ENCODE results near the gene TBPL1.

Gene TBPL1

DNA sequence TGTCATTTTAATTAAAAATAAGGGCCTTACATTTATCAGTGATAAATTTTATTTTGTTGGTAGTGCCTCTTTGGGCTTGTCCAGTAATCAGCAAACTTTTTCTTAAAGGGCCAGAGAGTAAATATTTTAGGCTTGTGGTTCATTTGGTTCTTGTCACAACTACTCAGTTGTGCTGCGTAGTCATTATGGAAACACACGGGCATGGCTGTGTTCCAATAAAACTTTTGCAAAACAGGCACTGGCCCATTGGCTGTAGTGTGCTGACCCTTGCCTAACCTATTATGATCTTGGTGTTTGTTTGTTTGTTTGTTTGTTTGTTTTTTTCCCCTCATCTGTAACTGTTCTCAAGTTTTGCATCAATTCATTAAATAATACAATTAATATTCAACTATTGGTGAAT is 19.4 kb downstream of the TBPL1 start:
- Histone ChIP-seq H2AFZ (ENCODE audit: low read length) (no peak overlapping the region), H3K4me1 (ENCODE audit: insufficient read depth, low read length, poor library complexity, severe bottlenecking) (peaks cover 48% of the 10 kb centered on the region), H3F3A (ENCODE audit: low read depth) (peaks cover 6% of the 10 kb centered on the region; the same call in 1 of the 2 replicates), H3K27me3 (ENCODE audit: insufficient read depth, low read length, poor library complexity, severe bottlenecking) (no peaks in the 10 kb centered on the region), H3K79me2 (ENCODE audit: insufficient read depth, low read length) (peaks cover 84% of the 10 kb centered on the region), H3K9ac (ENCODE audit: low read depth, low read length, poor library complexity, severe bottlenecking) (no peak overlapping the region), H3K4me3 (ENCODE audit: low read length, poor library complexity, severe bottlenecking) (no peak overlapping the region), H4K20me1 (ENCODE audit: insufficient read depth, low read length, poor library complexity, severe bottlenecking) (peaks cover 22% of the 10 kb centered on the region), H3K9me2 (replicated peaks; ENCODE audit: low read depth, low read length) (no peaks in the 10 kb centered on the region), H3K36me3 (ENCODE audit: insufficient read depth, low read length) (no peaks in the 10 kb centered on the region), H3K9me3 (ENCODE audit: insufficient read depth, low read depth, low read length) (no peaks in the 10 kb centered on the region), H3K4me2 (ENCODE audit: low read depth, low read length, poor library complexity, severe bottlenecking) (peak overlapping the region; percentile 35)
- TF ChIP-seq, protein P1, sequence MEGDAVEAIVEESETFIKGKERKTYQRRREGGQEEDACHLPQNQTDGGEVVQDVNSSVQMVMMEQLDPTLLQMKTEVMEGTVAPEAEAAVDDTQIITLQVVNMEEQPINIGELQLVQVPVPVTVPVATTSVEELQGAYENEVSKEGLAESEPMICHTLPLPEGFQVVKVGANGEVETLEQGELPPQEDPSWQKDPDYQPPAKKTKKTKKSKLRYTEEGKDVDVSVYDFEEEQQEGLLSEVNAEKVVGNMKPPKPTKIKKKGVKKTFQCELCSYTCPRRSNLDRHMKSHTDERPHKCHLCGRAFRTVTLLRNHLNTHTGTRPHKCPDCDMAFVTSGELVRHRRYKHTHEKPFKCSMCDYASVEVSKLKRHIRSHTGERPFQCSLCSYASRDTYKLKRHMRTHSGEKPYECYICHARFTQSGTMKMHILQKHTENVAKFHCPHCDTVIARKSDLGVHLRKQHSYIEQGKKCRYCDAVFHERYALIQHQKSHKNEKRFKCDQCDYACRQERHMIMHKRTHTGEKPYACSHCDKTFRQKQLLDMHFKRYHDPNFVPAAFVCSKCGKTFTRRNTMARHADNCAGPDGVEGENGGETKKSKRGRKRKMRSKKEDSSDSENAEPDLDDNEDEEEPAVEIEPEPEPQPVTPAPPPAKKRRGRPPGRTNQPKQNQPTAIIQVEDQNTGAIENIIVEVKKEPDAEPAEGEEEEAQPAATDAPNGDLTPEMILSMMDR (conservative IDR thresholded peaks at IDR 0.05; ENCODE audit: low read length): no peak
- no peak for TF ChIP-seq EZH2phosphoT487 (IDR thresholded peaks at IDR 0.05; ENCODE audit: borderline replicate concordance)

GRCh38 chr6:133973109-133973971 is 20.3 kb downstream of the TBPL1 start:
- peaks cover 6% of the 10 kb centered on the region; the same call in 1 of the 2 replicates for H3F3A ChIP-seq (ENCODE audit: low read depth)
- no peaks in the 10 kb centered on the region for H3K36me3 ChIP-seq (ENCODE audit: insufficient read depth, low read length)
- H3K4me1 ChIP-seq (ENCODE audit: insufficient read depth, low read length, poor library complexity, severe bottlenecking): peaks cover 57% of the 10 kb centered on the region
- H3K9me3 ChIP-seq (ENCODE audit: insufficient read depth, low read depth, low read length): no peaks in the 10 kb centered on the region
- no peaks in the 10 kb centered on the region for H3K9me2 ChIP-seq (replicated peaks; ENCODE audit: low read depth, low read length)
- no peak overlapping the region for H3K9ac ChIP-seq (ENCODE audit: low read depth, low read length, poor library complexity, severe bottlenecking)
- peaks cover 84% of the 10 kb centered on the region for H3K79me2 ChIP-seq (ENCODE audit: insufficient read depth, low read length)
- TF ChIP-seq EZH2phosphoT487 (IDR thresholded peaks at IDR 0.05; ENCODE audit: borderline replicate concordance): no peak
- TF ChIP-seq, protein P1 (conservative IDR thresholded peaks at IDR 0.05; ENCODE audit: low read length): peak; percentile 93
- peak overlapping the region; percentile 35 for H3K4me2 ChIP-seq (ENCODE audit: low read depth, low read length, poor library complexity, severe bottlenecking)
- peaks cover 31% of the 10 kb centered on the region for H4K20me1 ChIP-seq (ENCODE audit: insufficient read depth, low read length, poor library complexity, severe bottlenecking)
- no peak overlapping the region for H3K4me3 ChIP-seq (ENCODE audit: low read length, poor library complexity, severe bottlenecking)
- no peak overlapping the region for H2AFZ ChIP-seq (ENCODE audit: low read length)
- no peaks in the 10 kb centered on the region for H3K27me3 ChIP-seq (ENCODE audit: insufficient read depth, low read length, poor library complexity, severe bottlenecking)

GRCh38 chr6:133977983-133978895 is 25.2 kb downstream of the TBPL1 start:
- Histone ChIP-seq H3K4me2 (ENCODE audit: low read depth, low read length, poor library complexity, severe bottlenecking) (no peak overlapping the region), H3K9ac (ENCODE audit: low read depth, low read length, poor library complexity, severe bottlenecking) (no peak overlapping the region), H3K9me2 (replicated peaks; ENCODE audit: low read depth, low read length) (no peaks in the 10 kb centered on the region), H3K36me3 (ENCODE audit: insufficient read depth, low read length) (peaks cover 14% of the 10 kb centered on the region), H2AFZ (ENCODE audit: low read length) (no peak overlapping the region), H3K79me2 (ENCODE audit: insufficient read depth, low read length) (peaks cover 54% of the 10 kb centered on the region), H3F3A (ENCODE audit: low read depth) (no peaks in the 10 kb centered on the region; the same call in 1 of the 2 replicates), H3K9me3 (ENCODE audit: insufficient read depth, low read depth, low read length) (no peaks in the 10 kb centered on the region), H3K27me3 (ENCODE audit: insufficient read depth, low read length, poor library complexity, severe bottlenecking) (no peaks in the 10 kb centered on the region), H3K4me1 (ENCODE audit: insufficient read depth, low read length, poor library complexity, severe bottlenecking) (peaks cover 38% of the 10 kb centered on the region), H4K20me1 (ENCODE audit: insufficient read depth, low read length, poor library complexity, severe bottlenecking) (peaks cover 25% of the 10 kb centered on the region), H3K4me3 (ENCODE audit: low read length, poor library complexity, severe bottlenecking) (no peak overlapping the region)
- TF ChIP-seq, protein P1 (conservative IDR thresholded peaks at IDR 0.05; ENCODE audit: low read length): no peak

Data from Loucy (cell line).